GM10847 (cell line): Measurements from ENCODE around the gene KLHDC7B.

Source experiments
- POLR2A ChIP-seq: IDR thresholded peaks from 2 replicates; pipeline ENCODE4 v1.6.1; 2011; ENCODE audit not compliant: insufficient read length; ENCODE audit errors: extremely low read depth

The KLHDC7B gene

GRCh38 chr22:50532824-50533796 is 12.6 kb upstream of the KLHDC7B start:
- TF ChIP-seq POLR2A: no peak

GRCh38 chr22:50535113-50535512 is 10.6 kb upstream of the KLHDC7B start:
- no peak for TF ChIP-seq POLR2A

- TF ChIP-seq POLR2A: no peak
Measured at GRCh38 chr22:50536226-50536625, 9.5 kb upstream of the KLHDC7B start.

- TF ChIP-seq POLR2A: no peak
Measured at GRCh38 chr22:50537765-50538164, 7.9 kb upstream of the KLHDC7B start.

GRCh38 chr22:50540381-50540780 is 5.3 kb upstream of the KLHDC7B start:
- TF ChIP-seq POLR2A: no peak

GRCh38 chr22:50542416-50542927 is 3.2 kb upstream of the KLHDC7B start:
- TF ChIP-seq POLR2A: peak; percentile 38

GRCh38 chr22:50544078-50544745 is 1.5 kb upstream of the KLHDC7B start:
- TF ChIP-seq POLR2A: no peak

GRCh38 chr22:50544746-50545253 is 899 bp upstream of the KLHDC7B start:
- no peak for TF ChIP-seq POLR2A

- no peak for TF ChIP-seq POLR2A
Measured at GRCh38 chr22:50546326-50547262, 895 bp downstream of the KLHDC7B start.

GRCh38 chr22:50547263-50547985 is 1.7 kb downstream of the KLHDC7B start:
- TF ChIP-seq POLR2A: no peak

GRCh38 chr22:50548040-50548920 is 2.6 kb downstream of the KLHDC7B start:
- TF ChIP-seq POLR2A: no peak

GRCh38 chr22:50548921-50549790 is 3.5 kb downstream of the KLHDC7B start:
- no peak for TF ChIP-seq POLR2A
